K562 (cell line): ENCODE data around the gene LGALS7. TPM values are rescaled to one million over a fixed set of nuclear protein-coding genes. Genes with fewer than 3 reads are reported as not detected.

Experiments used
- BACH1 ChIP-seq: fragments of 200-800 bp; sonication (Bioruptor generic); IDR thresholded peaks from 2 replicates; pipeline ENCODE4 v1.6.1; 2016; ENCODE audit warnings: missing genetic modification characterization, missing compliant biosample characterization
- CBFA2T3 ChIP-seq: fragments of 450-650 bp; IDR thresholded peaks from 2 replicates; pipeline ENCODE4 v1.6.1; 2017
- CCNT2 ChIP-seq: IDR thresholded peaks from 2 replicates; pipeline ENCODE4 v1.6.1; 2011; ENCODE audit warnings: borderline replicate concordance, low read depth, mild to moderate bottlenecking, moderate library complexity, mixed read lengths, low read length; ENCODE audit not compliant: insufficient read length; ENCODE audit errors: extremely low read depth
- CREB1 ChIP-seq, 2 experiments: sonication (generic) in 1 of 2; formaldehyde crosslinking in 1 of 2; IDR thresholded peaks; 2 replicates each; pipeline versions ENCODE4 v1.6.1 to v1.8.0; 2012 to 2022; ENCODE audit warnings: inconsistent platforms in 1 of 2, mild to moderate bottlenecking in 1 of 2, missing genetic modification reagents in 1 of 2, moderate library complexity in 1 of 2
- FOXP1 ChIP-seq: sonication (generic); formaldehyde crosslinking; IDR thresholded peaks from 2 replicates; pipeline ENCODE4 v1.8.0; 2022; ENCODE audit warnings: mild to moderate bottlenecking, missing genetic modification reagents
- LEF1 ChIP-seq: fragments of 450-650 bp; IDR thresholded peaks from 2 replicates; pipeline ENCODE4 v1.6.1; 2016; ENCODE audit warnings: mild to moderate bottlenecking
- MTF1 ChIP-seq: fragments of 250-450 bp; sonication (Bioruptor Pico); IDR thresholded peaks from 2 replicates; pipeline ENCODE4 v1.9.0; 2021; ENCODE audit warnings: moderate library complexity, mild to moderate bottlenecking, inconsistent platforms, borderline replicate concordance
- NFXL1 ChIP-seq: fragments of 450-650 bp; formaldehyde crosslinking; IDR thresholded peaks from 2 replicates; pipeline ENCODE4 v1.4.0; 2021; ENCODE audit warnings: mild to moderate bottlenecking
- POLR2B ChIP-seq: fragments of 450-650 bp; IDR thresholded peaks from 2 replicates; pipeline ENCODE4 v1.6.1; 2018; ENCODE audit warnings: low read depth; ENCODE audit not compliant: partially characterized antibody
- SIRT6 ChIP-seq: IDR thresholded peaks from one replicate; pipeline ENCODE4 v1.6.1; 2012; ENCODE audit warnings: low read depth, mild to moderate bottlenecking, control low read depth, inconsistent platforms, low read length, moderate library complexity
- SRSF9 ChIP-seq: fragments of 200-400 bp; formaldehyde crosslinking; IDR thresholded peaks from 2 replicates; pipeline ENCODE4 v1.6.1; 2017; ENCODE audit warnings: low read depth, low read length, borderline replicate concordance
- TCF3 ChIP-seq: sonication (generic); formaldehyde crosslinking; IDR thresholded peaks from 2 replicates; pipeline ENCODE4 v1.4.0; 2020; ENCODE audit warnings: mild to moderate bottlenecking, missing genetic modification reagents
- TCF7 ChIP-seq: sonication (generic); IDR thresholded peaks from 2 replicates; pipeline ENCODE4 v1.6.1; 2016; ENCODE audit warnings: antibody characterized with exemption, borderline replicate concordance
- TEAD1 ChIP-seq, 2 experiments: fragments of 450-650 bp in 1 of 2; sonication (generic) in 1 of 2; formaldehyde crosslinking; IDR thresholded peaks; 2 replicates each; pipeline versions ENCODE4 v1.4.0 to v1.8.0; 2020 to 2022; ENCODE audit warnings: mild to moderate bottlenecking in 2 of 2, missing genetic modification reagents in 1 of 2
- ZBTB7A ChIP-seq: IDR thresholded peaks from 2 replicates; pipeline ENCODE4 v1.6.1; 2011; ENCODE audit warnings: low read depth, mild to moderate bottlenecking, low read length, moderate library complexity, borderline replicate concordance; ENCODE audit not compliant: control insufficient read depth
- ZNF232 ChIP-seq: sonication (generic); formaldehyde crosslinking; IDR thresholded peaks from 2 replicates; pipeline ENCODE4 v1.8.0; 2022; ENCODE audit warnings: mild to moderate bottlenecking, missing genetic modification reagents
- ZNF274 ChIP-seq: IDR thresholded peaks from 2 replicates; pipeline ENCODE4 v1.6.1; 2011; ENCODE audit warnings: low read depth, mild to moderate bottlenecking, low read length, moderate library complexity, borderline replicate concordance
- ZNF766 ChIP-seq: fragments of 200-800 bp; sonication (Bioruptor generic); conservative IDR thresholded peaks from 2 replicates; pipeline ENCODE4 v1.6.1; 2016; ENCODE audit warnings: missing genetic modification characterization, missing compliant biosample characterization
- polyA plus RNA-seq, 8 experiments: library from polyadenylated mRNA; depleted of rRNA in 4 of 8; stranded (reverse) in 5 of 8; unstranded in 3 of 8; fragments of >200 nt; fragmentation: Nextera tagmentation in 2 of 8; fragmentation: Illumina TruSeq in 1 of 8; extraction: Ambion mirVana in 2 of 8; extraction: Trizol in 1 of 8; gene quantifications; 2 replicates each; pipeline versions ENCODE4 v1.2.1 to v1.2.3, GENCODE V29; 2011 to 2014; ENCODE audit warnings: inconsistent platforms in 1 of 8, missing spikeins in 1 of 8
- total RNA-seq, 7 experiments: library from RNA; depleted of rRNA in 6 of 7; stranded (reverse); fragments of >200 nt in 6 of 7; fragmentation: Illumina TruSeq in 2 of 7; extraction: Trizol in 2 of 7; gene quantifications; 2 replicates each; pipeline versions ENCODE4 v1.2.1 to v1.2.3, GENCODE V29; 2011 to 2021; ENCODE audit warnings: low replicate concordance in 1 of 7
- TF ChIP-seq, protein P1 (sequence below), 2 experiments: fragments of 200-800 bp in 1 of 2; sonication (Bioruptor generic) in 1 of 2; sonication (generic) in 1 of 2; formaldehyde crosslinking in 1 of 2; IDR thresholded peaks in 1 of 2; conservative IDR thresholded peaks in 1 of 2; 2 replicates each; pipeline versions ENCODE4 v1.5.0 to v1.6.1; 2016 to 2020; ENCODE audit warnings: missing compliant biosample characterization in 1 of 2, missing genetic modification characterization in 1 of 2, missing genetic modification reagents in 1 of 2
- TF ChIP-seq, protein P2 (sequence below): fragments of 250-450 bp; sonication (Bioruptor Pico); IDR thresholded peaks from 2 replicates; pipeline ENCODE4 v1.5.0; 2020; ENCODE audit warnings: mild to moderate bottlenecking
- TF ChIP-seq, protein P3 (sequence below): fragments of 250-450 bp; sonication (Bioruptor Pico); IDR thresholded peaks from 2 replicates; pipeline ENCODE4 v1.8.0; 2022; ENCODE audit warnings: moderate library complexity, mild to moderate bottlenecking, inconsistent platforms
- TF ChIP-seq, protein P4 (sequence below): fragments of 250-450 bp; sonication (Bioruptor Pico); IDR thresholded peaks from 2 replicates; pipeline ENCODE4 v1.5.0; 2021
- TF ChIP-seq, protein P5 (sequence below): fragments of 450-650 bp; formaldehyde crosslinking; IDR thresholded peaks from 2 replicates; pipeline ENCODE4 v1.4.0; 2022; ENCODE audit warnings: mild to moderate bottlenecking, moderate library complexity

The LGALS7 gene
- total and polyA plus RNA-seq, 9 of the 15 experiments (the other 6 are each of a cell fraction or from before 2014, with no cell fraction given), result not detected

DNA sequence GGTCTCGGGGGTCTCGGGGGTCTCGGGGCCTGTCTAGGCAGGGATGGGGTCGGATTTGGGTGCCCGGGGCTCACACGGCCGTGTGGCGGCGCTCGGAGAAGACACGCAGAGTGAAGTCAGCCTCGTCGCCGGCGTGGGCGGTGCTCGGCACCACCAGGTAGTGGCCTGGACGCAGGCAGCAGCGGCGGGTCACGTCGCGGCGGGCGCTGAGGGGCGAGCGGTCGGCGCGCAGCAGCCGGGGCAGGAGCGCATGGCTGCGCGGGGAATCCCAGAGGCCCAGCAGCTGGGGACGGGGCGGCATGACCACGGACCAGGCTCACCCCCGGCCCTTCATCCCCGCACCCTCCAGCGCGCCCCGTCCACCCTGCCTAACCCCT lies 37.3 kb downstream of the LGALS7 start (continued):
- TF ChIP-seq POLR2B, result no peak
- TF ChIP-seq ZNF766 (CRISPR knock-in tag), result no peak
- TF ChIP-seq SIRT6, result no peak
- TF ChIP-seq, protein P1, sequence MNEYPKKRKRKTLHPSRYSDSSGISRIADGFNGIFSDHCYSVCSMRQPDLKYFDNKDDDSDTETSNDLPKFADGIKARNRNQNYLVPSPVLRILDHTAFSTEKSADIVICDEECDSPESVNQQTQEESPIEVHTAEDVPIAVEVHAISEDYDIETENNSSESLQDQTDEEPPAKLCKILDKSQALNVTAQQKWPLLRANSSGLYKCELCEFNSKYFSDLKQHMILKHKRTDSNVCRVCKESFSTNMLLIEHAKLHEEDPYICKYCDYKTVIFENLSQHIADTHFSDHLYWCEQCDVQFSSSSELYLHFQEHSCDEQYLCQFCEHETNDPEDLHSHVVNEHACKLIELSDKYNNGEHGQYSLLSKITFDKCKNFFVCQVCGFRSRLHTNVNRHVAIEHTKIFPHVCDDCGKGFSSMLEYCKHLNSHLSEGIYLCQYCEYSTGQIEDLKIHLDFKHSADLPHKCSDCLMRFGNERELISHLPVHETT (CRISPR knock-in tag; conservative IDR thresholded peaks at IDR 0.05 in 1 of 2, IDR thresholded peaks at IDR 0.05 in 1 of 2), result 0 out of 4 replicates have a peak, but pooled peaks of 1 of the 2 experiments have one; percentile 41
- TF ChIP-seq NFXL1, result no peak
- TF ChIP-seq, protein P2, sequence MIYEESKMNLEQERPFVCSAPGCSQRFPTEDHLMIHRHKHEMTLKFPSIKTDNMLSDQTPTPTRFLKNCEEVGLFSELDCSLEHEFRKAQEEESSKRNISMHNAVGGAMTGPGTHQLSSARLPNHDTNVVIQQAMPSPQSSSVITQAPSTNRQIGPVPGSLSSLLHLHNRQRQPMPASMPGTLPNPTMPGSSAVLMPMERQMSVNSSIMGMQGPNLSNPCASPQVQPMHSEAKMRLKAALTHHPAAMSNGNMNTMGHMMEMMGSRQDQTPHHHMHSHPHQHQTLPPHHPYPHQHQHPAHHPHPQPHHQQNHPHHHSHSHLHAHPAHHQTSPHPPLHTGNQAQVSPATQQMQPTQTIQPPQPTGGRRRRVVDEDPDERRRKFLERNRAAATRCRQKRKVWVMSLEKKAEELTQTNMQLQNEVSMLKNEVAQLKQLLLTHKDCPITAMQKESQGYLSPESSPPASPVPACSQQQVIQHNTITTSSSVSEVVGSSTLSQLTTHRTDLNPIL, result no peak
- TF ChIP-seq TEAD1 (CRISPR knock-in tag; IDR thresholded peaks at IDR 0.05), result no peak
- TF ChIP-seq CCNT2, result peak; percentile 54
- TF ChIP-seq ZNF232 (CRISPR knock-in tag), result no peak
- TF ChIP-seq, protein P3, sequence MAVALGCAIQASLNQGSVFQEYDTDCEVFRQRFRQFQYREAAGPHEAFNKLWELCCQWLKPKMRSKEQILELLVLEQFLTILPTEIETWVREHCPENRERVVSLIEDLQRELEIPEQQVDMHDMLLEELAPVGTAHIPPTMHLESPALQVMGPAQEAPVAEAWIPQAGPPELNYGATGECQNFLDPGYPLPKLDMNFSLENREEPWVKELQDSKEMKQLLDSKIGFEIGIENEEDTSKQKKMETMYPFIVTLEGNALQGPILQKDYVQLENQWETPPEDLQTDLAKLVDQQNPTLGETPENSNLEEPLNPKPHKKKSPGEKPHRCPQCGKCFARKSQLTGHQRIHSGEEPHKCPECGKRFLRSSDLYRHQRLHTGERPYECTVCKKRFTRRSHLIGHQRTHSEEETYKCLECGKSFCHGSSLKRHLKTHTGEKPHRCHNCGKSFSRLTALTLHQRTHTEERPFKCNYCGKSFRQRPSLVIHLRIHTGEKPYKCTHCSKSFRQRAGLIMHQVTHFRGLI, result no peak
- no peak for TF ChIP-seq BACH1
- TF ChIP-seq TCF7, result no peak
- peak; percentile 28; the same call in 1 of the 2 replicates for TF ChIP-seq CREB1 (IDR thresholded peaks at IDR 0.05)
- no peak for TF ChIP-seq CREB1 (CRISPR knock-in tag; IDR thresholded peaks at IDR 0.05)
- TF ChIP-seq, protein P4, sequence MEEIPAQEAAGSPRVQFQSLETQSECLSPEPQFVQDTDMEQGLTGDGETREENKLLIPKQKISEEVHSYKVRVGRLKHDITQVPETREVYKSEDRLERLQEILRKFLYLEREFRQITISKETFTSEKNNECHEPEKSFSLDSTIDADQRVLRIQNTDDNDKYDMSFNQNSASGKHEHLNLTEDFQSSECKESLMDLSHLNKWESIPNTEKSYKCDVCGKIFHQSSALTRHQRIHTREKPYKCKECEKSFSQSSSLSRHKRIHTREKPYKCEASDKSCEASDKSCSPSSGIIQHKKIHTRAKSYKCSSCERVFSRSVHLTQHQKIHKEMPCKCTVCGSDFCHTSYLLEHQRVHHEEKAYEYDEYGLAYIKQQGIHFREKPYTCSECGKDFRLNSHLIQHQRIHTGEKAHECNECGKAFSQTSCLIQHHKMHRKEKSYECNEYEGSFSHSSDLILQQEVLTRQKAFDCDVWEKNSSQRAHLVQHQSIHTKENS (CRISPR knock-in tag), result no peak
- no peak for TF ChIP-seq LEF1
- no peak for TF ChIP-seq ZNF274
- peak; percentile 99 for TF ChIP-seq ZBTB7A
- TF ChIP-seq SRSF9, result no peak
- no peak for TF ChIP-seq MTF1 (CRISPR knock-in tag)
- TF ChIP-seq TCF3 (CRISPR knock-in tag), result no peak
- TF ChIP-seq, protein P5, sequence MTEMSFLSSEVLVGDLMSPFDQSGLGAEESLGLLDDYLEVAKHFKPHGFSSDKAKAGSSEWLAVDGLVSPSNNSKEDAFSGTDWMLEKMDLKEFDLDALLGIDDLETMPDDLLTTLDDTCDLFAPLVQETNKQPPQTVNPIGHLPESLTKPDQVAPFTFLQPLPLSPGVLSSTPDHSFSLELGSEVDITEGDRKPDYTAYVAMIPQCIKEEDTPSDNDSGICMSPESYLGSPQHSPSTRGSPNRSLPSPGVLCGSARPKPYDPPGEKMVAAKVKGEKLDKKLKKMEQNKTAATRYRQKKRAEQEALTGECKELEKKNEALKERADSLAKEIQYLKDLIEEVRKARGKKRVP (CRISPR knock-in tag), result no peak
- TF ChIP-seq CBFA2T3, result no peak
- TF ChIP-seq FOXP1 (CRISPR knock-in tag), result no peak
